ENCODE data around the gene CCL24. TPM values are rescaled to one million over a fixed set of nuclear protein-coding genes. Genes with fewer than 3 reads are reported as not detected.
"Not testable (repeated sequence)": the region's sequence is repeated elsewhere in the genome, so short reads cannot be mapped to it uniquely, and the experiment has no call there.

CCL24 gene
- total RNA-seq, 1 donor from 2014 or later = not detected

- intact Hi-C loops (cut with micrococcal nuclease) = not testable (repeated sequence)
Measured at GRCh38 chr7:75783058-75783457, 30.5 kb downstream of the CCL24 start.

- intact Hi-C loops (cut with micrococcal nuclease) = not testable (repeated sequence)
Measured at GRCh38 chr7:75780647-75781273, 32.8 kb downstream of the CCL24 start.

- intact Hi-C loops (cut with micrococcal nuclease) = not testable (repeated sequence)
Measured at GRCh38 chr7:75779516-75779915, 34.1 kb downstream of the CCL24 start.

GRCh38 chr7:75779035-75779434, 34.6 kb downstream of the CCL24 start:
- intact Hi-C loops (cut with micrococcal nuclease) = not testable (repeated sequence)

GRCh38 chr7:75776295-75776971, 37.2 kb downstream of the CCL24 start:
- intact Hi-C loops (cut with micrococcal nuclease) = no loop called here

- intact Hi-C loops (cut with micrococcal nuclease) = not testable (repeated sequence)
Measured at GRCh38 chr7:75773958-75774357, 39.6 kb downstream of the CCL24 start.

- intact Hi-C loops (cut with micrococcal nuclease) = no loop called here
Measured at GRCh38 chr7:75772081-75773077, 41.2 kb downstream of the CCL24 start, which contains the start of gene CCL26. Gene CCL26 (minus strand): TSS chr7:75772211. CDS start chr7:75772176, 35 bp downstream.

GRCh38 chr7:75771224-75771623, 42.4 kb downstream of the CCL24 start:
- intact Hi-C loops (cut with micrococcal nuclease) = no loop called here

GRCh38 chr7:75762350-75762917, 51.2 kb downstream of the CCL24 start:
- intact Hi-C loops (cut with micrococcal nuclease) = loop anchor here (1.0 kb wide), 1 partner anchor 234 kb away; no protein-coding TSS in a partner anchor

GRCh38 chr7:75761801-75762200, 51.8 kb downstream of the CCL24 start:
- intact Hi-C loops (cut with micrococcal nuclease) = loop anchor here (1.0 kb wide), 1 partner anchor 234 kb away; no protein-coding TSS in a partner anchor

Other genes starting within 250 kb of the CCL24 start
- 1.5 and 1.9 TPM in 2 replicates for gene HIP1, start 74.9 kb downstream of the CCL24 start, total RNA-seq
- gene CCL26, start 41.6 kb downstream of the CCL24 start, total RNA-seq = not detected in 2 replicates
- gene RHBDD2, start 65.2 kb upstream of the CCL24 start, total RNA-seq = 41.4 and 43.5 TPM in 2 replicates
- 78.0 and 78.2 TPM in 2 replicates for gene POR, start 101.3 kb upstream of the CCL24 start, total RNA-seq
- 35.9 and 44.0 TPM in 2 replicates for gene TMEM120A, start 180.8 kb upstream of the CCL24 start, total RNA-seq
- gene STYXL1, start 234.2 kb upstream of the CCL24 start, total RNA-seq = 33.5 and 34.1 TPM in 2 replicates
- 176 and 185 TPM in 2 replicates for gene MDH2, start 234.3 kb upstream of the CCL24 start, total RNA-seq